SK-N-SH treated with all-trans-retinoic acid at 6 μM for 48 hours (cell line): ENCODE measurements around the gene ARHGEF4.

ENCODE experiments used
- ATAC-seq: fragments of 200-7000 bp; cut with Tn5 transposase; 3 replicates; pipeline ENCODE4 v1.9.1; 2020; ENCODE audit warnings: mild to moderate bottlenecking, moderate library complexity
- ARNTL ChIP-seq: fragments of 450-650 bp; formaldehyde crosslinking; IDR thresholded peaks from 2 replicates; pipeline ENCODE4 v1.5.0; 2020; ENCODE audit warnings: low read depth, mild to moderate bottlenecking, moderate library complexity, borderline replicate concordance
- BACH2 ChIP-seq: fragments of 250-450 bp; sonication (Bioruptor Pico); IDR thresholded peaks from 2 replicates; pipeline ENCODE4 v1.9.0; 2021; ENCODE audit warnings: mild to moderate bottlenecking, borderline replicate concordance
- CSDC2 ChIP-seq: fragments of 250-450 bp; sonication (Bioruptor Pico); IDR thresholded peaks from 2 replicates; pipeline ENCODE4 v1.5.0; 2020; ENCODE audit warnings: mild to moderate bottlenecking, moderate library complexity
- ESRRG ChIP-seq: fragments of 250-450 bp; sonication (Bioruptor Pico); IDR thresholded peaks from 2 replicates; pipeline ENCODE4 v1.6.1; 2021; ENCODE audit warnings: mild to moderate bottlenecking
- GLIS3 ChIP-seq: fragments of 250-450 bp; sonication (Bioruptor Pico); IDR thresholded peaks from 2 replicates; pipeline ENCODE4 v1.5.0; 2020; ENCODE audit warnings: mild to moderate bottlenecking, moderate library complexity
- ISL1 ChIP-seq: fragments of 250-450 bp; sonication (Bioruptor Pico); IDR thresholded peaks from 2 replicates; pipeline ENCODE4 v2.1.2; 2022; ENCODE audit warnings: mild to moderate bottlenecking, moderate library complexity
- OSR1 ChIP-seq: fragments of 250-450 bp; sonication (Bioruptor Pico); IDR thresholded peaks from 2 replicates; pipeline ENCODE4 v1.8.0; 2022; ENCODE audit warnings: moderate library complexity, mild to moderate bottlenecking, inconsistent platforms
- PPARA ChIP-seq: fragments of 250-450 bp; sonication (Bioruptor Pico); IDR thresholded peaks from 2 replicates; pipeline ENCODE4 v1.5.0; 2020; ENCODE audit warnings: mild to moderate bottlenecking, borderline replicate concordance
- RARB ChIP-seq: fragments of 250-450 bp; sonication (Bioruptor Pico); IDR thresholded peaks from 2 replicates; pipeline ENCODE4 v1.8.0; 2021; ENCODE audit warnings: mild to moderate bottlenecking, moderate library complexity
- SNAI2 ChIP-seq: fragments of 250-450 bp; sonication (Bioruptor Pico); IDR thresholded peaks from 2 replicates; pipeline ENCODE4 v1.5.0; 2020; ENCODE audit warnings: mild to moderate bottlenecking, moderate library complexity
- TCF4 ChIP-seq: fragments of 250-450 bp; sonication (Bioruptor Pico); IDR thresholded peaks from 2 replicates; pipeline ENCODE4 v1.8.0; 2021; ENCODE audit warnings: mild to moderate bottlenecking, moderate library complexity, borderline replicate concordance
- TOX ChIP-seq: fragments of 250-450 bp; sonication (Bioruptor Pico); IDR thresholded peaks from 2 replicates; pipeline ENCODE4 v1.8.0; 2021; ENCODE audit warnings: mild to moderate bottlenecking, moderate library complexity, borderline replicate concordance
- ZC3H10 ChIP-seq: fragments of 250-450 bp; sonication (Bioruptor Pico); IDR thresholded peaks from 2 replicates; pipeline ENCODE4 v1.5.1; 2021; ENCODE audit warnings: mild to moderate bottlenecking, moderate library complexity
- ZFP3 ChIP-seq: fragments of 250-450 bp; sonication (Bioruptor Pico); IDR thresholded peaks from 2 replicates; pipeline ENCODE4 v1.5.0; 2020; ENCODE audit warnings: mild to moderate bottlenecking, moderate library complexity
- ZFP30 ChIP-seq: fragments of 450-650 bp; formaldehyde crosslinking; IDR thresholded peaks from 2 replicates; pipeline ENCODE4 v1.5.0; 2022; ENCODE audit warnings: mild to moderate bottlenecking, moderate library complexity
- ZNF565 ChIP-seq: fragments of 450-650 bp; formaldehyde crosslinking; conservative IDR thresholded peaks from 2 replicates; pipeline ENCODE4 v1.5.0; 2020; ENCODE audit warnings: low read depth, mild to moderate bottlenecking, moderate library complexity
- ZNF70 ChIP-seq: fragments of 450-650 bp; formaldehyde crosslinking; IDR thresholded peaks from 2 replicates; pipeline ENCODE4 v1.5.0; 2020; ENCODE audit warnings: mild to moderate bottlenecking, moderate library complexity
- ZNF8 ChIP-seq: fragments of 450-650 bp; formaldehyde crosslinking; IDR thresholded peaks from 2 replicates; pipeline ENCODE4 v1.5.0; 2020; ENCODE audit warnings: mild to moderate bottlenecking, moderate library complexity
- TF ChIP-seq, protein P1 (sequence below): fragments of 250-450 bp; sonication (Bioruptor Pico); IDR thresholded peaks from 2 replicates; pipeline ENCODE4 v1.8.0; 2021; ENCODE audit warnings: low read depth, mild to moderate bottlenecking, moderate library complexity, borderline replicate concordance
- TF ChIP-seq, protein P2 (sequence below): fragments of 250-450 bp; sonication (Bioruptor Pico); IDR thresholded peaks from 2 replicates; pipeline ENCODE4 v1.5.1; 2020; ENCODE audit warnings: low read depth, mild to moderate bottlenecking, moderate library complexity
- TF ChIP-seq, protein P3 (sequence below): fragments of 250-450 bp; sonication (Bioruptor Pico); IDR thresholded peaks from 2 replicates; pipeline ENCODE4 v1.8.0; 2020; ENCODE audit warnings: mild to moderate bottlenecking, moderate library complexity, borderline replicate concordance
- TF ChIP-seq, protein P4 (sequence below): fragments of 250-450 bp; sonication (Bioruptor Pico); IDR thresholded peaks from 2 replicates; pipeline ENCODE4 v1.5.0; 2020; ENCODE audit warnings: mild to moderate bottlenecking, moderate library complexity

The ARHGEF4 gene

DNA sequence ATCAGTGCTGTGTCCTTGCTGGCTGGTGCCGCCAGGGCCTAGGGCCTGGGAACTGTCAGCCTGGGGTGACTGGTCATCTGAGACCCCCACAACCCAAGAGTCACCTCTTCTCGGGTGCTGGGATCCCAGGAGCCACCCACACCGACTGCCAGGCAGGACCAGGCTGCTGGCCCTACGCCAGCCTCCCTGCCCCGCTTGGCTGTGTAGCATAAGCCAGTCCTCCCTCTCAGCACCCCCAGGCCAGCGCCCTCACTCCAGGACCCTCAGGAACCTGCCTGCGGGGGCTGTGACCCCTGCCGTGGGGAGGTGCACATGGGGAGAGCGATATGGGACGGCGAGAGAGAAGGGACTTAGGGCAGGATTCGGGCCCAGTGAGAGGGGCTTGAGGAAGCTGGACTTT lies 9.5 kb downstream of the ARHGEF4 start:
- ATAC-seq = no peak
- TF ChIP-seq ZNF70 (CRISPR knock-in tag) = no peak
- TF ChIP-seq, protein P1, sequence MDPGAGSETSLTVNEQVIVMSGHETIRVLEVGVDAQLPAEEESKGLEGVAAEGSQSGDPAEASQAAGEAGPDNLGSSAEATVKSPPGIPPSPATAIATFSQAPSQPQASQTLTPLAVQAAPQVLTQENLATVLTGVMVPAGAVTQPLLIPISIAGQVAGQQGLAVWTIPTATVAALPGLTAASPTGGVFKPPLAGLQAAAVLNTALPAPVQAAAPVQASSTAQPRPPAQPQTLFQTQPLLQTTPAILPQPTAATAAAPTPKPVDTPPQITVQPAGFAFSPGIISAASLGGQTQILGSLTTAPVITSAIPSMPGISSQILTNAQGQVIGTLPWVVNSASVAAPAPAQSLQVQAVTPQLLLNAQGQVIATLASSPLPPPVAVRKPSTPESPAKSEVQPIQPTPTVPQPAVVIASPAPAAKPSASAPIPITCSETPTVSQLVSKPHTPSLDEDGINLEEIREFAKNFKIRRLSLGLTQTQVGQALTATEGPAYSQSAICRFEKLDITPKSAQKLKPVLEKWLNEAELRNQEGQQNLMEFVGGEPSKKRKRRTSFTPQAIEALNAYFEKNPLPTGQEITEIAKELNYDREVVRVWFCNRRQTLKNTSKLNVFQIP (CRISPR knock-in tag) = no peak
- no peak for TF ChIP-seq ARNTL (CRISPR knock-in tag)
- TF ChIP-seq, protein P2, sequence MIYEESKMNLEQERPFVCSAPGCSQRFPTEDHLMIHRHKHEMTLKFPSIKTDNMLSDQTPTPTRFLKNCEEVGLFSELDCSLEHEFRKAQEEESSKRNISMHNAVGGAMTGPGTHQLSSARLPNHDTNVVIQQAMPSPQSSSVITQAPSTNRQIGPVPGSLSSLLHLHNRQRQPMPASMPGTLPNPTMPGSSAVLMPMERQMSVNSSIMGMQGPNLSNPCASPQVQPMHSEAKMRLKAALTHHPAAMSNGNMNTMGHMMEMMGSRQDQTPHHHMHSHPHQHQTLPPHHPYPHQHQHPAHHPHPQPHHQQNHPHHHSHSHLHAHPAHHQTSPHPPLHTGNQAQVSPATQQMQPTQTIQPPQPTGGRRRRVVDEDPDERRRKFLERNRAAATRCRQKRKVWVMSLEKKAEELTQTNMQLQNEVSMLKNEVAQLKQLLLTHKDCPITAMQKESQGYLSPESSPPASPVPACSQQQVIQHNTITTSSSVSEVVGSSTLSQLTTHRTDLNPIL (CRISPR knock-in tag) = no peak
- no peak for TF ChIP-seq GLIS3 (CRISPR knock-in tag)
- no peak for TF ChIP-seq BACH2 (CRISPR knock-in tag)
- TF ChIP-seq, protein P3, sequence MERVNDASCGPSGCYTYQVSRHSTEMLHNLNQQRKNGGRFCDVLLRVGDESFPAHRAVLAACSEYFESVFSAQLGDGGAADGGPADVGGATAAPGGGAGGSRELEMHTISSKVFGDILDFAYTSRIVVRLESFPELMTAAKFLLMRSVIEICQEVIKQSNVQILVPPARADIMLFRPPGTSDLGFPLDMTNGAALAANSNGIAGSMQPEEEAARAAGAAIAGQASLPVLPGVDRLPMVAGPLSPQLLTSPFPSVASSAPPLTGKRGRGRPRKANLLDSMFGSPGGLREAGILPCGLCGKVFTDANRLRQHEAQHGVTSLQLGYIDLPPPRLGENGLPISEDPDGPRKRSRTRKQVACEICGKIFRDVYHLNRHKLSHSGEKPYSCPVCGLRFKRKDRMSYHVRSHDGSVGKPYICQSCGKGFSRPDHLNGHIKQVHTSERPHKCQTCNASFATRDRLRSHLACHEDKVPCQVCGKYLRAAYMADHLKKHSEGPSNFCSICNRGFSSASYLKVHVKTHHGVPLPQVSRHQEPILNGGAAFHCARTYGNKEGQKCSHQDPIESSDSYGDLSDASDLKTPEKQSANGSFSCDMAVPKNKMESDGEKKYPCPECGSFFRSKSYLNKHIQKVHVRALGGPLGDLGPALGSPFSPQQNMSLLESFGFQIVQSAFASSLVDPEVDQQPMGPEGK (CRISPR knock-in tag) = no peak
- no peak for TF ChIP-seq ZFP30 (CRISPR knock-in tag)
- no peak for TF ChIP-seq ZNF565
- no peak for TF ChIP-seq TOX (CRISPR knock-in tag)
- no peak for TF ChIP-seq ZC3H10 (CRISPR knock-in tag)
- TF ChIP-seq ESRRG = no peak
- TF ChIP-seq OSR1 (CRISPR knock-in tag) = no peak
- no peak for TF ChIP-seq TCF4 (CRISPR knock-in tag)
- TF ChIP-seq, protein P4, sequence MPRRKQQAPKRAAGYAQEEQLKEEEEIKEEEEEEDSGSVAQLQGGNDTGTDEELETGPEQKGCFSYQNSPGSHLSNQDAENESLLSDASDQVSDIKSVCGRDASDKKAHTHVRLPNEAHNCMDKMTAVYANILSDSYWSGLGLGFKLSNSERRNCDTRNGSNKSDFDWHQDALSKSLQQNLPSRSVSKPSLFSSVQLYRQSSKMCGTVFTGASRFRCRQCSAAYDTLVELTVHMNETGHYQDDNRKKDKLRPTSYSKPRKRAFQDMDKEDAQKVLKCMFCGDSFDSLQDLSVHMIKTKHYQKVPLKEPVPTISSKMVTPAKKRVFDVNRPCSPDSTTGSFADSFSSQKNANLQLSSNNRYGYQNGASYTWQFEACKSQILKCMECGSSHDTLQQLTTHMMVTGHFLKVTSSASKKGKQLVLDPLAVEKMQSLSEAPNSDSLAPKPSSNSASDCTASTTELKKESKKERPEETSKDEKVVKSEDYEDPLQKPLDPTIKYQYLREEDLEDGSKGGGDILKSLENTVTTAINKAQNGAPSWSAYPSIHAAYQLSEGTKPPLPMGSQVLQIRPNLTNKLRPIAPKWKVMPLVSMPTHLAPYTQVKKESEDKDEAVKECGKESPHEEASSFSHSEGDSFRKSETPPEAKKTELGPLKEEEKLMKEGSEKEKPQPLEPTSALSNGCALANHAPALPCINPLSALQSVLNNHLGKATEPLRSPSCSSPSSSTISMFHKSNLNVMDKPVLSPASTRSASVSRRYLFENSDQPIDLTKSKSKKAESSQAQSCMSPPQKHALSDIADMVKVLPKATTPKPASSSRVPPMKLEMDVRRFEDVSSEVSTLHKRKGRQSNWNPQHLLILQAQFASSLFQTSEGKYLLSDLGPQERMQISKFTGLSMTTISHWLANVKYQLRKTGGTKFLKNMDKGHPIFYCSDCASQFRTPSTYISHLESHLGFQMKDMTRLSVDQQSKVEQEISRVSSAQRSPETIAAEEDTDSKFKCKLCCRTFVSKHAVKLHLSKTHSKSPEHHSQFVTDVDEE (CRISPR knock-in tag) = no peak
- no peak for TF ChIP-seq SNAI2 (CRISPR knock-in tag)
- TF ChIP-seq CSDC2 (CRISPR knock-in tag) = no peak

DNA sequence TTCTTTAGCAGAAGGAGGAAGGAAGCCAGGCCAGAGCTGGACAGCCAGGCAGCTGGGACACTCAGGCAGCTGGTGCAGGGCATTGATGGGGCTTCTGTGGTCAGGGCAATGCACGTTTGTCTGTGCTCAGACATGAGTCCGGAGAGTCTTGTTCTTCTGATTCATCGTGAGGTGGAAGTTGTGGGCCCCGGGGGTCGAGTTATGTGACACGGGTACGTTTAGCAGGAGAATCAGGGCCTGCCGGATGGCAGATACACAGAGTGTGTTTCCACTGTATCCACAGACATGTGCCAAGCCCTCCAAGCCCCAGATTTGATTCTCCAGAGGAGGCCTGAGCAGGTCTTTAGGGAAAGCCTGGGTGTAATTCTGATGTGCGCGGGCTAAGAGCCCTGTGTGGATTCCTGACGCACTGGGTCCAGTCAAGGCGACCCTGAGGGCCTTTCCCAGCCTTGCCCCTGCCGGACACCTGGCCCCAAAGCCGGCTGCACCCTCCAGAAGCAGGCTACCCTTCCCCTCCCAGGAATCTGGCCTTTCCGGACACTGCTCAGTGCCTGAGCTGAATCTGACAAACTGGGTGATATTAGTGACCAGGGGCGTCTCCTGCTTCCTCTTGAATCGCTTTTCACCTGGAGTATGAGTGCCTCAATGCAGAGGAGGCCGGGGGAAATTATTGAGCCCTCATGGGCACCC lies 10.1 kb downstream of the ARHGEF4 start:
- no peak for ATAC-seq
- TF ChIP-seq TCF4 (CRISPR knock-in tag) = no peak
- TF ChIP-seq ZNF8 (CRISPR knock-in tag) = no peak
- TF ChIP-seq ARNTL (CRISPR knock-in tag) = no peak
- no peak for TF ChIP-seq ZNF565
- TF ChIP-seq, protein P4 (CRISPR knock-in tag) = no peak
- no peak for TF ChIP-seq ZC3H10 (CRISPR knock-in tag)
- no peak for TF ChIP-seq BACH2 (CRISPR knock-in tag)
- no peak for TF ChIP-seq ZFP30 (CRISPR knock-in tag)
- no peak for TF ChIP-seq ZFP3 (CRISPR knock-in tag)
- TF ChIP-seq OSR1 (CRISPR knock-in tag) = no peak
- no peak for TF ChIP-seq GLIS3 (CRISPR knock-in tag)
- no peak for TF ChIP-seq CSDC2 (CRISPR knock-in tag)
- no peak for TF ChIP-seq ISL1 (CRISPR knock-in tag)
- no peak for TF ChIP-seq RARB (CRISPR knock-in tag)
- no peak for TF ChIP-seq ZNF70 (CRISPR knock-in tag)
- no peak for TF ChIP-seq TOX (CRISPR knock-in tag)
- TF ChIP-seq, protein P3 (CRISPR knock-in tag) = no peak
- no peak for TF ChIP-seq PPARA (CRISPR knock-in tag)
- TF ChIP-seq, protein P1 (CRISPR knock-in tag) = no peak
